Panc1 (cell line): ENCODE data around the gene SOCS1. TPM values are rescaled to one million over a fixed set of nuclear protein-coding genes. Genes with fewer than 3 reads are reported as not detected.

ENCODE experiments used
- ATAC-seq: fragments of 200-7000 bp; cut with Tn5 transposase; 2 replicates; pipeline ENCODE4 v1.9.1; 2020; ENCODE audit warnings: mild to moderate bottlenecking, moderate library complexity
- BruUV-seq: library from RNA; stranded (reverse); fragments of 400-500 nt; replicated peaks from 2 replicates; lab custom pipeline; 2021; lab: Mats Ljungman, UMichigan
- CTCF ChIA-PET: fragments of 300-600 bp; sonication (Branson Sonifier 250); formaldehyde crosslinking; loops from one replicate; lab custom pipeline; 2022; ENCODE audit warnings: antibody characterized with exemption; lab: Charles Lee
- POLR2A ChIA-PET: fragments of 300-600 bp; sonication (Branson Sonifier 250); formaldehyde crosslinking; loops from one replicate; lab custom pipeline; 2022; ENCODE audit warnings: antibody characterized with exemption; lab: Charles Lee
- DNase-seq: peaks from one replicate; pipeline ENCODE4 v3.0.0-alpha.2; 2010; ENCODE audit warnings: low read depth, low spot score
- H3K27ac ChIP-seq: 2 replicates; pipeline ENCODE4 v1.5.1; 2011; ENCODE audit warnings: mild to moderate bottlenecking, low read length, inconsistent platforms
- H3K27me3 ChIP-seq: fragments of 200-500 bp; sonication (Bioruptor generic); 2 replicates; pipeline ENCODE4 v1.6.0; 2014; ENCODE audit warnings: low read length, inconsistent platforms; ENCODE audit not compliant: control insufficient read depth, insufficient read depth
- H3K36me3 ChIP-seq: fragments of 200-500 bp; sonication (Bioruptor generic); 2 replicates; pipeline ENCODE4 v1.5.1; 2014; ENCODE audit warnings: inconsistent platforms, mild to moderate bottlenecking, low read length, moderate library complexity; ENCODE audit not compliant: control insufficient read depth, insufficient read depth
- H3K4me1 ChIP-seq: 2 replicates; pipeline ENCODE4 v1.5.1; 2011; ENCODE audit warnings: inconsistent platforms, mild to moderate bottlenecking, low read length, moderate library complexity; ENCODE audit not compliant: control insufficient read depth, insufficient read depth
- H3K4me3 ChIP-seq, 2 experiments: 2 replicates each; pipeline ENCODE4 v1.5.1; 2011 to 2012; ENCODE audit warnings: low read depth in 2 of 2, low read length in 2 of 2, mild to moderate bottlenecking in 2 of 2, inconsistent platforms in 1 of 2, moderate library complexity in 1 of 2
- H3K9me3 ChIP-seq: fragments of 200-500 bp; sonication (Bioruptor generic); 2 replicates; pipeline ENCODE4 v1.5.1; 2014; ENCODE audit warnings: low read depth, mild to moderate bottlenecking, inconsistent platforms, low read length, moderate library complexity; ENCODE audit not compliant: control insufficient read depth, insufficient read depth
- POLR2AphosphoS5 ChIP-seq: IDR thresholded peaks from 2 replicates; pipeline ENCODE4 v1.6.1; 2012; ENCODE audit warnings: mild to moderate bottlenecking, low read depth, low read length, moderate library complexity
- SIN3A ChIP-seq: IDR thresholded peaks from 2 replicates; pipeline ENCODE4 v1.6.1; 2012; ENCODE audit warnings: low read depth, mild to moderate bottlenecking, low read length, moderate library complexity, borderline replicate concordance; ENCODE audit not compliant: insufficient read depth
- TCF7L2 ChIP-seq: IDR thresholded peaks from 2 replicates; pipeline ENCODE4 v1.6.1; 2011; ENCODE audit warnings: mild to moderate bottlenecking, low read depth, low read length, inconsistent platforms
- in situ Hi-C: cut with HindIII; loops from 2 replicates; pipeline ENCODE4 v1.10.0; 2016; ENCODE audit warnings: low sequenced_read_pairs, low pct_unique_long_range_greater_than_20kb
- intact Hi-C: fragments of 100-400 bp; cut with micrococcal nuclease; formaldehyde crosslinking; loops from one replicate; pipeline ENCODE4 v1.10.0; 2022; ENCODE audit not compliant: unreplicated experiment
- total RNA-seq: library from RNA; stranded (reverse); gene quantifications from one replicate; pipeline ENCODE4 v1.2.1, GENCODE V29; 2021; ENCODE audit not compliant: unreplicated experiment
- TF ChIP-seq, protein P1 (sequence below): fragments of 450-650 bp; IDR thresholded peaks from 2 replicates; pipeline ENCODE4 v1.5.1; 2017; ENCODE audit warnings: mild to moderate bottlenecking
- TF ChIP-seq, protein P2 (sequence below), 2 experiments: IDR thresholded peaks; 2 replicates each; pipeline ENCODE4 v1.6.1; 2011 to 2012; ENCODE audit warnings: low read depth in 2 of 2, control low read depth in 1 of 2, low read length in 1 of 2, mild to moderate bottlenecking in 1 of 2, moderate library complexity in 1 of 2; ENCODE audit not compliant: insufficient read depth in 1 of 2

Gene SOCS1
- total RNA-seq, 1 experiment from 2014 or later, result 4.8 TPM

DNA sequence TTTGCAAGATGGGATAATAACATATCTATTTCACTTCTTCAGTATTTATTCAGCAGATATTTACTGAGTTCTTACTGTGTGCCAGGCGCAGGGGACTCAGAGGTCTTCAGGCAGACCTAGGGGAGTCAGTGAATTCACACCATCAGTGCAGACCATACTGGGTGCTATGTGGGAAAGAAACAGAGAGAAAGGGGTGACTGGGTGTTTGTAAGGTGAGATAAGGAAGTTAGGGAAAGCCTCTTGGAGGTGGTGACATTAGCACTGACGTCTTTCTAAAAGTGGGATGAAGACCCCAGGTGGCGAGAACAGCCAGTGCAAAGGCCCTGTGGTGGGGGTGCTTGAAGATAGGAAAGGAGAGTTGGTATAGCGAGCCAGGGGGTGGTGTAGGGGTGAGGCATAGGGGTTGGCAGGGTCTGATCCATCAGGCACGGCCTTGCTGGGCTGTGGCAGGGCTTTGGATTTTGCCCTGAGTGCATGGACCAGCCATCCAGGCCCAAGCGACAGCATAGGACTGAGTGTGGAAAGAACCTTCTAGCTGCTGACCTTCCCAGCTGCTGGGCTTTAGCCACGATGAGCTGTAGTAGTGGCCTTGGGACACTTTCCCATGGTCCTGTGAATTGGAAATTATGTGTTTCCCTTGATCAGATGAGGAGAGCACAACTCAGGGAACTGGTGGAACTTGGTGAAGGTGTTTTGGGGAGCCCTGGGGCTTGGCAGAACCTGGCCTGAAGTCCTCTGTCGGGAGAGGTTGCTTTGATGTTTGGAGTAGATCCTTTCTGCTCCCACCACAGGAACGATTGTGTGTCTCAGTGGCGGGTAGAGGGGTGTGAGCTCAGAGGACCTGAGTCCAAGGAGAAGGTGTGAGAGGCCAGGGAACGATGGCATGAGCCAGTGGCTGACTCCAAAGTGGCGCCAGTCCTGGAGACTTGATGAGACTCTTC is 3.9 kb upstream of the SOCS1 start:
- POLR2A ChIA-PET, result no interaction called here
- in situ Hi-C loops, result no loop called here
- no peak overlapping the region for H3K27ac ChIP-seq

DNA sequence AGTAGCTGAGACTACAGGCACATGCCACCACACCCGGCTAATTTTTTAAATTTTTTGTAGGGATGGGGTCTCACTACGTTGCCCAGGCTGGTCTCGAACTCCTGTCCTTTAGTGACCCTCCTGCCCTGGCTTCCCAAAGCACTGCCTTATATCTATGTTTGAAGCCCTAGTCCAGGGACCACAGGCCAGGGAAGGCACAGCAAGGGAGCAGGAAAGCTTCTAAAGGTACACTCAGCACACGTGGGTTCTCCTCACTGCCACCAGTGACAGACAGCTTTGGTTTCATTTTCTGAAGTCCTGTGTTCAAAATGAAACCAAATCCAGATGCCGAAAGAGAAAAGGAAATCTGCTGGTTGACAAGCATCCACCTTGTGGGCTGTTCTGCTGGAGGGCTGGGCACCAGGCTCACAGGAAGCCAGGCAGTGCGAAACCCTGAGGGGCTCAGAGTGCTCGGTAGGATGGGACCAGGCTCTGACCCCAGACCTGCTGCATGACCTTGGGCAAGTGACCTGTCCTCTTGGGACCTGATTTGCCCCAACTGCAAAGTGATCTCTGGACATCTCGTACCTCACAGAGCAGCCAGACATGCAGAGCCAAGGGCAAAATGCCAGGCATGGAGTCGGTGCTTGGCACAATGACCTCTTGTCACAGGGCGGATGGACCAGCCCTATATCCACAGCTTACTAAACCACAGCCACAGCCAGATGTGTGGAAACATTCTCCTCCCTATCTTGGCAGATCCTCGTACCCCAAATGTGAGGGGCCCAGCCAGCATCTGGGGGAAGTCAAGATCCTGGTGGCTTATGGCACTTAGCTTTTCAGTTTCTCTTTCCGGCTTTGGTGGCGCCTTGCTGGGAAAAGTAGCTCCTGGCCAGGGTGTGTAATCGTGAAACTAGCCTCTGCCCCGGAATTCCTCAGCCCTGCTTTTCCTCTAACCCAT is 2.8 kb upstream of the SOCS1 start:
- in situ Hi-C loops, result no loop called here
- BruUV-seq, result no TSS peak
- Histone ChIP-seq H3K27ac (no peak overlapping the region), H3K9me3 (no peaks in the 10 kb centered on the region), H3K4me1 (peaks cover 15% of the 10 kb centered on the region), H3K4me3 (no peak overlapping the region), H3K27me3 (no peaks in the 10 kb centered on the region), H3K36me3 (no peaks in the 10 kb centered on the region)
- ChIA-PET CTCF (interaction anchor here (1.1 kb wide), 1 partner anchor 171 kb away, joined by 7 read pairs; no protein-coding TSS in a partner anchor), POLR2A (interaction anchor here (0.6 kb wide), 1 partner anchor 88 kb away, joined by 3 read pairs; no protein-coding TSS in a partner anchor)
- DNase-seq (no peak), ATAC-seq (no peak)
- intact Hi-C loops, result loop anchor here (5.0 kb wide), 2 partner anchors 98 to 307 kb away; no protein-coding TSS in a partner anchor
- TF ChIP-seq TCF7L2 (no peak), POLR2AphosphoS5 (no peak)
- TF ChIP-seq, protein P1, sequence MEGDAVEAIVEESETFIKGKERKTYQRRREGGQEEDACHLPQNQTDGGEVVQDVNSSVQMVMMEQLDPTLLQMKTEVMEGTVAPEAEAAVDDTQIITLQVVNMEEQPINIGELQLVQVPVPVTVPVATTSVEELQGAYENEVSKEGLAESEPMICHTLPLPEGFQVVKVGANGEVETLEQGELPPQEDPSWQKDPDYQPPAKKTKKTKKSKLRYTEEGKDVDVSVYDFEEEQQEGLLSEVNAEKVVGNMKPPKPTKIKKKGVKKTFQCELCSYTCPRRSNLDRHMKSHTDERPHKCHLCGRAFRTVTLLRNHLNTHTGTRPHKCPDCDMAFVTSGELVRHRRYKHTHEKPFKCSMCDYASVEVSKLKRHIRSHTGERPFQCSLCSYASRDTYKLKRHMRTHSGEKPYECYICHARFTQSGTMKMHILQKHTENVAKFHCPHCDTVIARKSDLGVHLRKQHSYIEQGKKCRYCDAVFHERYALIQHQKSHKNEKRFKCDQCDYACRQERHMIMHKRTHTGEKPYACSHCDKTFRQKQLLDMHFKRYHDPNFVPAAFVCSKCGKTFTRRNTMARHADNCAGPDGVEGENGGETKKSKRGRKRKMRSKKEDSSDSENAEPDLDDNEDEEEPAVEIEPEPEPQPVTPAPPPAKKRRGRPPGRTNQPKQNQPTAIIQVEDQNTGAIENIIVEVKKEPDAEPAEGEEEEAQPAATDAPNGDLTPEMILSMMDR, result no peak
- TF ChIP-seq, protein P2, sequence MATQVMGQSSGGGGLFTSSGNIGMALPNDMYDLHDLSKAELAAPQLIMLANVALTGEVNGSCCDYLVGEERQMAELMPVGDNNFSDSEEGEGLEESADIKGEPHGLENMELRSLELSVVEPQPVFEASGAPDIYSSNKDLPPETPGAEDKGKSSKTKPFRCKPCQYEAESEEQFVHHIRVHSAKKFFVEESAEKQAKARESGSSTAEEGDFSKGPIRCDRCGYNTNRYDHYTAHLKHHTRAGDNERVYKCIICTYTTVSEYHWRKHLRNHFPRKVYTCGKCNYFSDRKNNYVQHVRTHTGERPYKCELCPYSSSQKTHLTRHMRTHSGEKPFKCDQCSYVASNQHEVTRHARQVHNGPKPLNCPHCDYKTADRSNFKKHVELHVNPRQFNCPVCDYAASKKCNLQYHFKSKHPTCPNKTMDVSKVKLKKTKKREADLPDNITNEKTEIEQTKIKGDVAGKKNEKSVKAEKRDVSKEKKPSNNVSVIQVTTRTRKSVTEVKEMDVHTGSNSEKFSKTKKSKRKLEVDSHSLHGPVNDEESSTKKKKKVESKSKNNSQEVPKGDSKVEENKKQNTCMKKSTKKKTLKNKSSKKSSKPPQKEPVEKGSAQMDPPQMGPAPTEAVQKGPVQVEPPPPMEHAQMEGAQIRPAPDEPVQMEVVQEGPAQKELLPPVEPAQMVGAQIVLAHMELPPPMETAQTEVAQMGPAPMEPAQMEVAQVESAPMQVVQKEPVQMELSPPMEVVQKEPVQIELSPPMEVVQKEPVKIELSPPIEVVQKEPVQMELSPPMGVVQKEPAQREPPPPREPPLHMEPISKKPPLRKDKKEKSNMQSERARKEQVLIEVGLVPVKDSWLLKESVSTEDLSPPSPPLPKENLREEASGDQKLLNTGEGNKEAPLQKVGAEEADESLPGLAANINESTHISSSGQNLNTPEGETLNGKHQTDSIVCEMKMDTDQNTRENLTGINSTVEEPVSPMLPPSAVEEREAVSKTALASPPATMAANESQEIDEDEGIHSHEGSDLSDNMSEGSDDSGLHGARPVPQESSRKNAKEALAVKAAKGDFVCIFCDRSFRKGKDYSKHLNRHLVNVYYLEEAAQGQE (IDR thresholded peaks at IDR 0.05; ENCODE audit: insufficient read depth in 1 of 2, low read depth in 2 of 2, low read length in 1 of 2), result no peak

More for the DNA sequence above, 3.9 kb upstream of the SOCS1 start:
- intact Hi-C loops, result loop anchor here (5.0 kb wide), 2 partner anchors 97 to 308 kb away; no protein-coding TSS in a partner anchor
- TF ChIP-seq POLR2AphosphoS5 (no peak), TCF7L2 (no peak), SIN3A (no peak)
- TF ChIP-seq, protein P1, result no peak
- TF ChIP-seq, protein P2 (IDR thresholded peaks at IDR 0.05; ENCODE audit: insufficient read depth in 1 of 2, low read depth in 2 of 2, low read length in 1 of 2), result no peak
- Histone ChIP-seq H3K4me3 (no peak overlapping the region), H3K9me3 (no peaks in the 10 kb centered on the region), H3K4me1 (peaks cover 6% of the 10 kb centered on the region; the same call in 1 of the 2 replicates), H3K36me3 (no peaks in the 10 kb centered on the region), H3K27me3 (no peaks in the 10 kb centered on the region)
- CTCF ChIA-PET, result interaction anchor here (0.5 kb wide), 1 partner anchor 111 kb away, joined by 4 read pairs; no protein-coding TSS in a partner anchor
- ATAC-seq (no peak), DNase-seq (no peak)
- no TSS peak for BruUV-seq
